Measurements from ENCODE around the gene SERPINH1. TPM values are rescaled to one million over a fixed set of nuclear protein-coding genes. Genes with fewer than 3 reads are reported as not detected.

Gene SERPINH1
- total RNA-seq, 4 donors from 2014 or later, result 134 to 847 (median 280) TPM

- intact Hi-C loops (cut with DNase I; ENCODE audit: low total_unique reads), result no loop called here
- DNase-seq, result no peak
- H3K27me3 ChIP-seq, result no peaks in the 10 kb centered on the region
- TF ChIP-seq POLR2A (IDR thresholded peaks at IDR 0.05) (no peak), CTCF (IDR thresholded peaks at IDR 0.05) (no peak)
- H3K4me3 ChIP-seq, result peak overlapping the region in 1 of 2 donors; percentile 69
- no peaks in the 10 kb centered on the region for H3K36me3 ChIP-seq
- H3K9me3 ChIP-seq, result no peaks in the 10 kb centered on the region
- H3K27ac ChIP-seq, result no peak overlapping the region
- H3K4me1 ChIP-seq, result no peaks in the 10 kb centered on the region
These were observed 38.0 kb upstream of the SERPINH1 start for GRCh38 chr11:75523811-75524664.

- Histone ChIP-seq H3K4me1 (no peaks in the 10 kb centered on the region), H3K9me3 (no peaks in the 10 kb centered on the region), H3K36me3 (no peaks in the 10 kb centered on the region), H3K4me3 (peak overlapping the region; percentile 69 to 70), H3K27ac (peak overlapping the region; percentile 35 to 44), H3K27me3 (no peaks in the 10 kb centered on the region)
- intact Hi-C loops (cut with DNase I; ENCODE audit: low total_unique reads), result no loop called here
- TF ChIP-seq CTCF (IDR thresholded peaks at IDR 0.05) (no peak), POLR2A (IDR thresholded peaks at IDR 0.05) (no peak)
- DNase-seq, result no peak
These were observed 37.2 kb upstream of the SERPINH1 start for GRCh38 chr11:75524665-75525432.

- no peaks in the 10 kb centered on the region for H3K27me3 ChIP-seq
- intact Hi-C loops (cut with DNase I; ENCODE audit: low total_unique reads), result no loop called here
- TF ChIP-seq CTCF (IDR thresholded peaks at IDR 0.05) (peak; percentile 13 to 73 (median 56)), POLR2A (IDR thresholded peaks at IDR 0.05) (peak; percentile 53 to 59)
- H3K27ac ChIP-seq, result peak within 1 kb of the TSS; percentile 47 to 59
- H3K4me1 ChIP-seq, result no peaks in the 10 kb centered on the region
- H3K9me3 ChIP-seq, result no peaks in the 10 kb centered on the region
- no peaks in the 10 kb centered on the region for H3K36me3 ChIP-seq
- DNase-seq, result peak; percentile 82 to 84
- peak within 1 kb of the TSS; percentile 69 to 70 for H3K4me3 ChIP-seq
These were observed 36.4 kb upstream of the SERPINH1 start, which contains the start of gene GDPD5 for GRCh38 chr11:75525433-75526191. Gene GDPD5 (minus strand): TSS chr11:75525941. CDS start chr11:75477735, 48,206 bp downstream.

- DNase-seq, result no peak
- H3K36me3 ChIP-seq, result no peaks in the 10 kb centered on the region
- H3K4me3 ChIP-seq, result peak overlapping the region; percentile 69 to 70
- intact Hi-C loops (cut with DNase I; ENCODE audit: low total_unique reads), result no loop called here
- H3K9me3 ChIP-seq, result no peaks in the 10 kb centered on the region
- H3K27me3 ChIP-seq, result no peaks in the 10 kb centered on the region
- no peak for TF ChIP-seq POLR2A (IDR thresholded peaks at IDR 0.05)
- no peaks in the 10 kb centered on the region for H3K4me1 ChIP-seq
- peak overlapping the region; percentile 47 to 59 for H3K27ac ChIP-seq
These were observed 35.9 kb upstream of the SERPINH1 start for GRCh38 chr11:75526192-75526541.

- Histone ChIP-seq H3K4me1 (no peaks in the 10 kb centered on the region), H3K9me3 (no peaks in the 10 kb centered on the region), H3K36me3 (no peaks in the 10 kb centered on the region), H3K27ac (no peak overlapping the region), H3K4me3 (no peak overlapping the region), H3K27me3 (no peaks in the 10 kb centered on the region)
- intact Hi-C loops (cut with DNase I; ENCODE audit: low total_unique reads), result no loop called here
- TF ChIP-seq POLR2A (IDR thresholded peaks at IDR 0.05) (no peak), CTCF (IDR thresholded peaks at IDR 0.05) (no peak)
- no peak for DNase-seq
These were observed 34.9 kb upstream of the SERPINH1 start for GRCh38 chr11:75527130-75527529.

All from uterus (tissue), 4 donors.